Measurements from ENCODE around the gene GNB1L. TPM values are rescaled to one million over a fixed set of nuclear protein-coding genes. Genes with fewer than 3 reads are reported as not detected.

The GNB1L gene
- total and polyA plus RNA-seq, 10 of the 15 experiments (the other 5 are each of a cell fraction or from before 2014, with no cell fraction given): 0.21 to 19.4 (median 6.8) TPM

GRCh38 chr22:19831016-19831415, 23.7 kb downstream of the GNB1L start (continued):
- TF ChIP-seq LARP7 (IDR thresholded peaks at IDR 0.05) (no peak), CHD4 (IDR thresholded peaks at IDR 0.05) (no peak)
- TF ChIP-seq, protein P1, sequence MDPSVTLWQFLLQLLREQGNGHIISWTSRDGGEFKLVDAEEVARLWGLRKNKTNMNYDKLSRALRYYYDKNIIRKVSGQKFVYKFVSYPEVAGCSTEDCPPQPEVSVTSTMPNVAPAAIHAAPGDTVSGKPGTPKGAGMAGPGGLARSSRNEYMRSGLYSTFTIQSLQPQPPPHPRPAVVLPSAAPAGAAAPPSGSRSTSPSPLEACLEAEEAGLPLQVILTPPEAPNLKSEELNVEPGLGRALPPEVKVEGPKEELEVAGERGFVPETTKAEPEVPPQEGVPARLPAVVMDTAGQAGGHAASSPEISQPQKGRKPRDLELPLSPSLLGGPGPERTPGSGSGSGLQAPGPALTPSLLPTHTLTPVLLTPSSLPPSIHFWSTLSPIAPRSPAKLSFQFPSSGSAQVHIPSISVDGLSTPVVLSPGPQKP (IDR thresholded peaks at IDR 0.05; ENCODE audit: low read depth, low read length): no peak
- TF ChIP-seq, protein P2, sequence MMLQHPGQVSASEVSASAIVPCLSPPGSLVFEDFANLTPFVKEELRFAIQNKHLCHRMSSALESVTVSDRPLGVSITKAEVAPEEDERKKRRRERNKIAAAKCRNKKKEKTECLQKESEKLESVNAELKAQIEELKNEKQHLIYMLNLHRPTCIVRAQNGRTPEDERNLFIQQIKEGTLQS (IDR thresholded peaks at IDR 0.05; ENCODE audit: borderline replicate concordance, extremely low read depth, low read depth, low read length): no peak

DNA sequence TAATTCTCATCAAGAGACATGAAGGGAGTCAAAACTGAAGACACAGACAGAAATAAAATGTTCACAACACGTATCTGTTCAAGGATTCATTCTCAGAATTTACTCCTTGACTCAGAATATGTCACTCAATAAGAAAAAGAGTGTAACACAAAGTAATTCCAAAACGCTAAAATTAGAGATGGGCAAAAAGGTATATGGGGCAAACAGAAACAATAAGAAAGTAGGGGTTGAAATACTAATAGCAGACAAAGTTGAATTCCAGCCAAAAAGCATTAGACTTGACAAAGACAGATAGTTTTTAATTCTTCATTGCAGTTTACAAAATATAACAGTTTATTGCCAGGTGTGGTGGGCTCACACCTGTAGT, 26.7 kb downstream of the GNB1L start:
- SMC1A ChIA-PET (ENCODE audit: uncharacterized antibody, unreplicated experiment): no interaction called here
- Histone ChIP-seq H4K20me1 (ENCODE audit: control insufficient read depth, insufficient read depth) (no peaks in the 10 kb centered on the region), H3K4me1 (ENCODE audit: control insufficient read depth, insufficient read depth, low read length) (peaks cover 6% of the 10 kb centered on the region), H3K27me3 (replicated peaks in 1 of 2; ENCODE audit: control insufficient read depth in 2 of 2, insufficient read depth in 2 of 2, low read length in 1 of 2) (no peaks in the 10 kb centered on the region), H3K36me3 (ENCODE audit: control insufficient read depth in 2 of 2, insufficient read depth in 2 of 2, low read length in 1 of 2) (no peaks in the 10 kb centered on the region), H2AFZ (ENCODE audit: control insufficient read depth, low read depth, low read length) (no peak overlapping the region), H3K4me3 (no peak overlapping the region), H3K9me3 (replicated peaks; ENCODE audit: control insufficient read depth, insufficient read depth, low read length) (no peaks in the 10 kb centered on the region), H3K9ac (ENCODE audit: control insufficient read depth, insufficient read depth, low read length) (no peak overlapping the region), H3K27ac (ENCODE audit: control insufficient read depth, insufficient read depth) (no peak overlapping the region), H3K4me2 (ENCODE audit: control insufficient read depth, insufficient read depth) (no peak overlapping the region), H3K79me2 (ENCODE audit: control insufficient read depth, insufficient read depth, low read length) (no peaks in the 10 kb centered on the region)
- intact Hi-C loops (cut with micrococcal nuclease; ENCODE audit: unreplicated experiment) (no loop called here), in situ Hi-C loops (cut with MboI) (no loop called here)
- CTCF ChIA-PET: no interaction called here
- no peak for ATAC-seq
- no peak for FAIRE-seq
- RAD21 ChIA-PET (ENCODE audit: unreplicated experiment): no interaction called here
- no TSS peak for BruUV-seq (replicated peaks)
- POLR2A ChIA-PET: no interaction called here
- DNase-seq (ENCODE audit: low read depth, low spot score): no peak
- WGBS (ENCODE audit: insufficient coverage, insufficient replicate concordance, low lambda C conversion rate, missing lambda C conversion rate): 21% methylated on average over 2 of the region's 2 CpGs
- no peak for TF ChIP-seq MTA2 (IDR thresholded peaks at IDR 0.05; ENCODE audit: low read depth)
- TF ChIP-seq, protein P2 (IDR thresholded peaks at IDR 0.05; ENCODE audit: borderline replicate concordance, extremely low read depth, low read depth, low read length): no peak
- no peak for TF ChIP-seq ZBTB11 (CRISPR knock-in tag; IDR thresholded peaks at IDR 0.05)
- TF ChIP-seq CTCF (IDR thresholded peaks at IDR 0.05 in 2 of 3, conservative IDR thresholded peaks at IDR 0.05 in 1 of 3; ENCODE audit: control insufficient read depth in 2 of 3, extremely low read depth in 1 of 3, insufficient read depth in 1 of 3, low read depth in 3 of 3, low read length in 3 of 3): no peak
- TF ChIP-seq YBX1 (IDR thresholded peaks at IDR 0.05): no peak
- TF ChIP-seq RAD21 (IDR thresholded peaks at IDR 0.05; ENCODE audit: insufficient read depth, low read depth, low read length): no peak
- TF ChIP-seq SREBF1 (IDR thresholded peaks at IDR 0.05; ENCODE audit: low read length): no peak
- no peak for TF ChIP-seq ZNF592 (IDR thresholded peaks at IDR 0.05)

All from GM12878 (cell line).